SK-N-SH (cell line): ENCODE measurements around the gene IQGAP2. TPM values are rescaled to one million over a fixed set of nuclear protein-coding genes. Genes with fewer than 3 reads are reported as not detected.
A peak's percentile ranks its signal among the peaks of the same experiment; 100 is the strongest.

Experiments
- CTCF ChIA-PET: fragments of 300-600, 350-600 bp; formaldehyde crosslinking; extraction: SDS; loops from one replicate; lab custom pipeline; 2021; lab: Yijun Ruan, JAX
- POLR2A ChIA-PET: fragments of 350-600 bp; sonication (Branson Sonifier 250); formaldehyde crosslinking; extraction: SDS; loops from one replicate; lab custom pipeline; 2020; ENCODE audit warnings: antibody characterized with exemption, inconsistent platforms; lab: Yijun Ruan, JAX
- DNase-seq: peaks from one replicate; pipeline ENCODE4 v3.0.0; 2012
- H2AFZ ChIP-seq: fragments of 200-600 bp; sonication (generic); 2 replicates; pipeline ENCODE4 v1.8.1; 2016; ENCODE audit warnings: antibody characterized with exemption, mild to moderate bottlenecking, low read depth
- H3F3A ChIP-seq: fragments of 200-600 bp; sonication (generic); replicated peaks from 2 replicates; pipeline ENCODE3; 2016; ENCODE audit warnings: antibody characterized with exemption, mild to moderate bottlenecking; ENCODE audit not compliant: insufficient read depth
- H3K27ac ChIP-seq, 2 experiments: fragments of 200-500 bp in 1 of 2; fragments of 200-600 bp in 1 of 2; sonication (Bioruptor generic) in 1 of 2; sonication (generic), shearing (Covaris generic) in 1 of 2; 2 replicates each; pipeline versions ENCODE4 v1.5.1 to v1.6.1; 2014 to 2016; ENCODE audit warnings: low read depth in 2 of 2, inconsistent platforms in 1 of 2, low read length in 1 of 2, mild to moderate bottlenecking in 1 of 2, mixed read lengths in 1 of 2
- H3K27me3 ChIP-seq: fragments of 200-600 bp; sonication (generic), shearing (Covaris generic); 2 replicates; pipeline ENCODE4 v1.6.1; 2016; ENCODE audit warnings: mixed run types; ENCODE audit not compliant: insufficient read depth
- H3K36me3 ChIP-seq, 2 experiments: fragments of 200-500 bp in 1 of 2; fragments of 200-600 bp in 1 of 2; sonication (Bioruptor generic) in 1 of 2; sonication (generic) in 1 of 2; replicated peaks in 1 of 2; 2 replicates each; pipeline versions ENCODE3 to v1.5.1; 2014 to 2016; ENCODE audit warnings: low read length in 1 of 2, mild to moderate bottlenecking in 1 of 2; ENCODE audit not compliant: insufficient read depth in 2 of 2, control insufficient read depth in 1 of 2
- H3K4me1 ChIP-seq, 2 experiments: fragments of 200-500 bp in 1 of 2; fragments of 200-600 bp in 1 of 2; sonication (Bioruptor generic) in 1 of 2; sonication (generic), shearing (Covaris generic) in 1 of 2; 2 replicates each; pipeline versions ENCODE4 v1.5.1 to v1.6.1; 2014 to 2016; ENCODE audit warnings: low read depth in 1 of 2, low read length in 1 of 2, mixed run types in 1 of 2; ENCODE audit not compliant: insufficient read depth in 2 of 2, control insufficient read depth in 1 of 2
- H3K4me2 ChIP-seq: fragments of 200-600 bp; sonication (generic), shearing (Covaris generic); 2 replicates; pipeline ENCODE4 v1.6.1; 2017; ENCODE audit warnings: mixed run types
- H3K4me3 ChIP-seq, 2 experiments: fragments of 200-500 bp in 1 of 2; fragments of 200-600 bp in 1 of 2; sonication (Bioruptor generic) in 1 of 2; sonication (generic), shearing (Covaris generic) in 1 of 2; 2 replicates each; pipeline versions ENCODE4 v1.5.1 to v1.8.1; 2014 to 2016; ENCODE audit warnings: low read depth in 2 of 2, inconsistent platforms in 1 of 2, low read length in 1 of 2, mild to moderate bottlenecking in 1 of 2, mixed read lengths in 1 of 2, moderate library complexity in 1 of 2
- H3K79me2 ChIP-seq: fragments of 200-600 bp; sonication (generic); 2 replicates; pipeline ENCODE4 v1.8.1; 2017; ENCODE audit warnings: mild to moderate bottlenecking; ENCODE audit not compliant: insufficient read depth
- H3K9ac ChIP-seq: fragments of 200-600 bp; sonication (generic); 2 replicates; pipeline ENCODE4 v1.6.1; 2017; ENCODE audit warnings: mixed run types
- H3K9me2 ChIP-seq: fragments of 200-600 bp; sonication (generic); 2 replicates; pipeline ENCODE4 v1.6.1; 2017; ENCODE audit warnings: mixed run types
- H3K9me3 ChIP-seq: fragments of 200-600 bp; sonication (generic); 2 replicates; pipeline ENCODE4 v1.6.1; 2017; ENCODE audit warnings: mixed run types, mild to moderate bottlenecking, moderate library complexity
- H4K20me1 ChIP-seq: fragments of 200-600 bp; sonication (generic); 2 replicates; pipeline ENCODE4 v1.6.1; 2017; ENCODE audit warnings: mild to moderate bottlenecking, mixed run types; ENCODE audit not compliant: insufficient read depth
- CHD2 ChIP-seq: fragments of 150-350 bp; IDR thresholded peaks from 2 replicates; pipeline ENCODE4 v1.6.1; 2018; ENCODE audit warnings: low read length; ENCODE audit not compliant: partially characterized antibody
- ELF1 ChIP-seq: IDR thresholded peaks from 2 replicates; pipeline ENCODE4 v1.4.0; 2012
- EP300 ChIP-seq, 2 experiments: IDR thresholded peaks; 2 replicates each; pipeline versions ENCODE4 v1.4.0 to v1.6.1; 2012; ENCODE audit warnings: borderline replicate concordance in 1 of 2, low read depth in 1 of 2, low read length in 1 of 2
- MXI1 ChIP-seq: IDR thresholded peaks from 2 replicates; pipeline ENCODE4 v1.6.1; 2012; ENCODE audit warnings: mild to moderate bottlenecking, low read depth, low read length, improper control_type of control experiment
- RCOR1 ChIP-seq: fragments of 150-350 bp; IDR thresholded peaks from 2 replicates; pipeline ENCODE4 v1.6.1; 2017; ENCODE audit warnings: antibody characterized with exemption, low read length
- RFX5 ChIP-seq: IDR thresholded peaks from 2 replicates; pipeline ENCODE4 v1.6.1; 2012; ENCODE audit warnings: mild to moderate bottlenecking, improper control_type of control experiment, low read length
- RXRA ChIP-seq: IDR thresholded peaks from 2 replicates; pipeline ENCODE4 v1.4.0; 2012; ENCODE audit warnings: low read depth, mild to moderate bottlenecking, borderline replicate concordance
- SMC3 ChIP-seq: IDR thresholded peaks from 2 replicates; pipeline ENCODE4 v1.6.1; 2012; ENCODE audit warnings: low read depth, low read length, improper control_type of control experiment
- TEAD4 ChIP-seq: IDR thresholded peaks from 2 replicates; pipeline ENCODE4 v1.4.0; 2012; ENCODE audit warnings: mild to moderate bottlenecking, borderline replicate concordance; ENCODE audit not compliant: insufficient read depth
- WGBS: methylation state at CpG from one replicate; pipeline ENCODE4 v1.1.6; 2017; ENCODE audit warnings: low lambda C conversion rate; 5-methylcytosine and 5-hydroxymethylcytosine counted together
- polyA plus RNA-seq, 3 experiments: library from polyadenylated mRNA; depleted of rRNA; stranded (reverse); fragments of >200 nt; gene quantifications; 2 replicates each; pipeline ENCODE4 v1.2.3, GENCODE V29; 2012
- TF ChIP-seq, protein P1 (sequence below): IDR thresholded peaks from 2 replicates; pipeline ENCODE4 v1.4.0; 2012; ENCODE audit warnings: low read depth
- TF ChIP-seq, protein P2 (sequence below): IDR thresholded peaks from 2 replicates; pipeline ENCODE4 v1.4.0; 2012; ENCODE audit warnings: low read depth, borderline replicate concordance
- TF ChIP-seq, protein P3 (sequence below): IDR thresholded peaks from 2 replicates; pipeline ENCODE4 v1.4.0; 2012; ENCODE audit warnings: low read depth, borderline replicate concordance
- TF ChIP-seq, protein P4 (sequence below): fragments of 150-350 bp; IDR thresholded peaks from 2 replicates; pipeline ENCODE4 v1.6.1; 2017; ENCODE audit warnings: antibody characterized with exemption, low read length, low read depth, borderline replicate concordance
- TF ChIP-seq, protein P5 (sequence below): fragments of 150-350 bp; IDR thresholded peaks from 2 replicates; pipeline ENCODE4 v1.6.1; 2016; ENCODE audit warnings: mild to moderate bottlenecking, low read depth, low read length
- TF ChIP-seq, protein P6 (sequence below): IDR thresholded peaks from 2 replicates; pipeline ENCODE4; 2012

The IQGAP2 gene
- polyA plus RNA-seq, 1 of the 3 experiments (the other 2 are of a cell fraction): 2.1 TPM

DNA sequence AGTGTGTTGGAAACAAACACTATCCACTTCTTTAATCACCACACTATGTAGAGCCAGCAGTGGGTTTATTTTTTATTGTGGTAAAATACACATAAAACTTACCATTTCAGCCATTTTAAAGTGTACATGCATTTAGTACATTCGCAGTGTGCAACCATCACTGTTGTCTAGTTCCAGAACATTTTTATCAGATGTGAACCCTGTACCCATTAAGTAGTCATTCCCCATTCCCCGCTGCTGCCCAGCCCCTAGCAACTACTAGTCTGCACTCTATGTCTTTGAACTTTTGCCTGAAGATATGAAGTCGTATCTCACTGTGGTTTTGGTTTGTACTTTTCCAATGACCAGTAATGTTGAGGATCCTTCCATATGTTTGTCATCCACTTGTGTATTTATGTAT lies 282.6 kb downstream of the IQGAP2 start:
- H2AFZ ChIP-seq: 0 out of 2 replicates have a peak overlapping the region, but pooled peaks have one; percentile 3
- no peaks in the 10 kb centered on the region for H3K27me3 ChIP-seq
- H3K27ac ChIP-seq: peak overlapping the region; percentile 69 to 76; a peak in 3 of 4 replicates
- ChIA-PET CTCF (no interaction called here), POLR2A (no interaction called here)
- no peaks in the 10 kb centered on the region for H3K9me2 ChIP-seq
- no peak overlapping the region for H3K4me2 ChIP-seq
- no peaks in the 10 kb centered on the region for H4K20me1 ChIP-seq
- DNase-seq: no peak
- H3K9me3 ChIP-seq: no peaks in the 10 kb centered on the region
- H3K36me3 ChIP-seq: no peaks in the 10 kb centered on the region
- H3K79me2 ChIP-seq: no peaks in the 10 kb centered on the region
- no peak overlapping the region for H3K9ac ChIP-seq
- 73% methylated on average over 3 of the region's 3 CpGs for WGBS
- TF ChIP-seq, protein P1, sequence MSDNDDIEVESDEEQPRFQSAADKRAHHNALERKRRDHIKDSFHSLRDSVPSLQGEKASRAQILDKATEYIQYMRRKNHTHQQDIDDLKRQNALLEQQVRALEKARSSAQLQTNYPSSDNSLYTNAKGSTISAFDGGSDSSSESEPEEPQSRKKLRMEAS: no peak
- H3K4me3 ChIP-seq: no peak overlapping the region
- H3F3A ChIP-seq: peaks cover 24% of the 10 kb centered on the region
- H3K4me1 ChIP-seq: peaks cover 7 to 40% of the 10 kb centered on the region in 2 experiments

DNA sequence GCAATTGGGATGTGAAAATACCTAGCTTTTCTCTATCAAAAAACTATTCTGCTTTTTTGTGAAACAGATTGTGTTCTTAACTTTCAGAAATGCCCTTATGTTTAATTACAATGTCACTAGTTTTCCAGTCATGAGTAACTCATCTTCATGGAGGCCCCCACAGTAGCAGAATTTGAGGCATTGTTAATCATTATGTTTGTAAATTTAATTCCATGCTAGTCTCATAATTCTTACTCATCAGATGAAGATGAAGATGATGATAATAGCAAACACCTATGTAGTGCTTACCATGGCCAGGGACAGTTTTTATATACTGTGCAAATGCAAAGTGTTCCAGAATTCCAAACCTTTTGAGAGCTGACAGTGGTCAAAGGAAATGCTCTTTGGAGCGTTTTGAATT lies 285.1 kb downstream of the IQGAP2 start:
- H3K4me1 ChIP-seq: peaks cover 10 to 56% of the 10 kb centered on the region in 2 experiments
- WGBS: 86% methylated on average over 1 of the region's 1 CpG
- no peak for DNase-seq

DNA sequence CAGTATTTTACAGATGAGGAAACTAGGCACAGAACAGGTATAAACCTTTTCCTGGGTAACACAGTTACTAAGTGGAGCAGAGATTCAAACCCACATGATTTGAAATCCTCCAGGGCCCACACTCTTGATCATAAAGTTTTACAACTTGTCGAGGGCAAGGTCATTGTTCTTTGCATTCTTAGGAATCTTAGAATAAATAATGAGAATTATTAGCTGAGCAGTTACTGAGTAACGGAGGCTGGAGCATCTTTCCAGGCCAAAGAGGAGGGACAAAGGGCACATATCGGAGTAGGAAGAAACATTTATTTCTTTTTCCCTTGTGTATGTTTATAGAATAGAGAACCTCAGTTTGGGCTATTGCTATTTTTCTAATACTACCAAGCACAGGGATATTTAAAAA lies 285.8 kb downstream of the IQGAP2 start:
- Histone ChIP-seq H3K4me2 (peak overlapping the region; percentile 28; the same call in 1 of the 2 replicates), H3F3A (peaks cover 41% of the 10 kb centered on the region), H2AFZ (peak overlapping the region; percentile 75; the same call in 1 of the 2 replicates), H3K4me1 (peaks cover 10 to 56% of the 10 kb centered on the region in 2 experiments), H3K36me3 (no peaks in the 10 kb centered on the region), H3K9ac (peak overlapping the region; percentile 52; the same call in 1 of the 2 replicates), H3K9me3 (no peaks in the 10 kb centered on the region), H4K20me1 (no peaks in the 10 kb centered on the region), H3K27ac (peak overlapping the region; percentile 74 to 98; a peak in 3 of 4 replicates), H3K79me2 (no peaks in the 10 kb centered on the region), H3K4me3 (no peak overlapping the region), H3K9me2 (no peaks in the 10 kb centered on the region), H3K27me3 (no peaks in the 10 kb centered on the region)
- CTCF ChIA-PET: interaction anchor here (1.0 to 1.4 kb wide), 2 partner anchors 9 to 86 kb away, joined by 3 to 5 read pairs; no protein-coding TSS in a partner anchor
- POLR2A ChIA-PET: no interaction called here
- 46% methylated on average over 3 of the region's 3 CpGs for WGBS
- no peak for DNase-seq
- TF ChIP-seq, protein P2, sequence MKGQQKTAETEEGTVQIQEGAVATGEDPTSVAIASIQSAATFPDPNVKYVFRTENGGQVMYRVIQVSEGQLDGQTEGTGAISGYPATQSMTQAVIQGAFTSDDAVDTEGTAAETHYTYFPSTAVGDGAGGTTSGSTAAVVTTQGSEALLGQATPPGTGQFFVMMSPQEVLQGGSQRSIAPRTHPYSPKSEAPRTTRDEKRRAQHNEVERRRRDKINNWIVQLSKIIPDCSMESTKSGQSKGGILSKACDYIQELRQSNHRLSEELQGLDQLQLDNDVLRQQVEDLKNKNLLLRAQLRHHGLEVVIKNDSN: no peak
- no peak for TF ChIP-seq RXRA
- TF ChIP-seq, protein P3, sequence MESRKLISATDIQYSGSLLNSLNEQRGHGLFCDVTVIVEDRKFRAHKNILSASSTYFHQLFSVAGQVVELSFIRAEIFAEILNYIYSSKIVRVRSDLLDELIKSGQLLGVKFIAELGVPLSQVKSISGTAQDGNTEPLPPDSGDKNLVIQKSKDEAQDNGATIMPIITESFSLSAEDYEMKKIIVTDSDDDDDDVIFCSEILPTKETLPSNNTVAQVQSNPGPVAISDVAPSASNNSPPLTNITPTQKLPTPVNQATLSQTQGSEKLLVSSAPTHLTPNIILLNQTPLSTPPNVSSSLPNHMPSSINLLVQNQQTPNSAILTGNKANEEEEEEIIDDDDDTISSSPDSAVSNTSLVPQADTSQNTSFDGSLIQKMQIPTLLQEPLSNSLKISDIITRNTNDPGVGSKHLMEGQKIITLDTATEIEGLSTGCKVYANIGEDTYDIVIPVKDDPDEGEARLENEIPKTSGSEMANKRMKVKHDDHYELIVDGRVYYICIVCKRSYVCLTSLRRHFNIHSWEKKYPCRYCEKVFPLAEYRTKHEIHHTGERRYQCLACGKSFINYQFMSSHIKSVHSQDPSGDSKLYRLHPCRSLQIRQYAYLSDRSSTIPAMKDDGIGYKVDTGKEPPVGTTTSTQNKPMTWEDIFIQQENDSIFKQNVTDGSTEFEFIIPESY: no peak
- TF ChIP-seq RCOR1: no peak
- no peak for TF ChIP-seq TEAD4
- TF ChIP-seq, protein P4, sequence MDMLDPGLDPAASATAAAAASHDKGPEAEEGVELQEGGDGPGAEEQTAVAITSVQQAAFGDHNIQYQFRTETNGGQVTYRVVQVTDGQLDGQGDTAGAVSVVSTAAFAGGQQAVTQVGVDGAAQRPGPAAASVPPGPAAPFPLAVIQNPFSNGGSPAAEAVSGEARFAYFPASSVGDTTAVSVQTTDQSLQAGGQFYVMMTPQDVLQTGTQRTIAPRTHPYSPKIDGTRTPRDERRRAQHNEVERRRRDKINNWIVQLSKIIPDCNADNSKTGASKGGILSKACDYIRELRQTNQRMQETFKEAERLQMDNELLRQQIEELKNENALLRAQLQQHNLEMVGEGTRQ: no peak
- TF ChIP-seq, protein P5, sequence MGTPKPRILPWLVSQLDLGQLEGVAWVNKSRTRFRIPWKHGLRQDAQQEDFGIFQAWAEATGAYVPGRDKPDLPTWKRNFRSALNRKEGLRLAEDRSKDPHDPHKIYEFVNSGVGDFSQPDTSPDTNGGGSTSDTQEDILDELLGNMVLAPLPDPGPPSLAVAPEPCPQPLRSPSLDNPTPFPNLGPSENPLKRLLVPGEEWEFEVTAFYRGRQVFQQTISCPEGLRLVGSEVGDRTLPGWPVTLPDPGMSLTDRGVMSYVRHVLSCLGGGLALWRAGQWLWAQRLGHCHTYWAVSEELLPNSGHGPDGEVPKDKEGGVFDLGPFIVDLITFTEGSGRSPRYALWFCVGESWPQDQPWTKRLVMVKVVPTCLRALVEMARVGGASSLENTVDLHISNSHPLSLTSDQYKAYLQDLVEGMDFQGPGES: no peak
- TF ChIP-seq, protein P6, sequence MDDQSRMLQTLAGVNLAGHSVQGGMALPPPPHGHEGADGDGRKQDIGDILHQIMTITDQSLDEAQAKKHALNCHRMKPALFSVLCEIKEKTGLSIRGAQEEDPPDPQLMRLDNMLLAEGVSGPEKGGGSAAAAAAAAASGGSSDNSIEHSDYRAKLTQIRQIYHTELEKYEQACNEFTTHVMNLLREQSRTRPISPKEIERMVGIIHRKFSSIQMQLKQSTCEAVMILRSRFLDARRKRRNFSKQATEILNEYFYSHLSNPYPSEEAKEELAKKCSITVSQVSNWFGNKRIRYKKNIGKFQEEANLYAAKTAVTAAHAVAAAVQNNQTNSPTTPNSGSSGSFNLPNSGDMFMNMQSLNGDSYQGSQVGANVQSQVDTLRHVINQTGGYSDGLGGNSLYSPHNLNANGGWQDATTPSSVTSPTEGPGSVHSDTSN: no peak
- TF ChIP-seq ELF1: no peak
- TF ChIP-seq EP300 (IDR thresholded peaks at IDR 0.05; ENCODE audit: borderline replicate concordance in 1 of 2, low read depth in 1 of 2, low read length in 1 of 2): no peak
- no peak for TF ChIP-seq MXI1
- no peak for TF ChIP-seq CHD2

More for the DNA sequence above, 285.1 kb downstream of the IQGAP2 start:
- ChIA-PET CTCF (interaction anchor here (1.4 kb wide), 1 partner anchor 9 kb away, joined by 3 read pairs; no protein-coding TSS in a partner anchor), POLR2A (no interaction called here)
- Histone ChIP-seq H3K9me2 (no peaks in the 10 kb centered on the region), H3K79me2 (no peaks in the 10 kb centered on the region), H3K4me2 (no peak overlapping the region), H3K27me3 (no peaks in the 10 kb centered on the region), H3K9ac (peak overlapping the region; percentile 52; the same call in 1 of the 2 replicates), H2AFZ (no peak overlapping the region; the same call in 1 of the 2 replicates), H3K9me3 (no peaks in the 10 kb centered on the region), H3K27ac (peak overlapping the region; percentile 74 to 98; a peak in 3 of 4 replicates), H3F3A (peaks cover 41% of the 10 kb centered on the region), H4K20me1 (no peaks in the 10 kb centered on the region), H3K4me3 (no peak overlapping the region), H3K36me3 (no peaks in the 10 kb centered on the region)
- TF ChIP-seq RFX5 (no peak), SMC3 (no peak), EP300 (IDR thresholded peaks at IDR 0.05; ENCODE audit: borderline replicate concordance in 1 of 2, low read depth in 1 of 2, low read length in 1 of 2) (peak in 1 of 2 experiments; percentile 13; a peak in 1 of 4 replicates)
